Measurements from ENCODE around the gene NPPC. TPM values are rescaled to one million over a fixed set of nuclear protein-coding genes. Genes with fewer than 3 reads are reported as not detected.

NPPC gene
- total RNA-seq, 2 donors from 2014 or later: 3.2 TPM; not detected in 1

- DNase-seq: no peak
- Histone ChIP-seq H3K9ac (ENCODE audit: low read depth in 2 of 2, low read length in 2 of 2) (no peak overlapping the region), H3K36me3 (no peaks in the 10 kb centered on the region), H3K4me1 (peaks cover 9% of the 10 kb centered on the region), H3K27me3 (peaks cover 41% of the 10 kb centered on the region), H3K4me3 (peak overlapping the region; percentile 37), H3K27ac (no peak overlapping the region), H3K9me3 (no peaks in the 10 kb centered on the region)
- TF ChIP-seq CTCF (IDR thresholded peaks at IDR 0.05): no peak
- intact Hi-C loops (cut with DNase I): loop anchor here (5.0 kb wide), 1 partner anchor 215 kb away; no protein-coding TSS in a partner anchor
Measured at GRCh38 chr2:231926761-231927565, 767 bp upstream of the NPPC start.

- intact Hi-C loops (cut with DNase I): loop anchor here (5.0 kb wide), 1 partner anchor 217 kb away; no protein-coding TSS in a partner anchor
- Histone ChIP-seq H3K27ac (no peak overlapping the region), H3K27me3 (peaks cover 41% of the 10 kb centered on the region), H3K4me1 (peaks cover 9% of the 10 kb centered on the region), H3K4me3 (peak overlapping the region; percentile 37), H3K36me3 (no peaks in the 10 kb centered on the region), H3K9me3 (no peaks in the 10 kb centered on the region), H3K9ac (ENCODE audit: low read depth in 2 of 2, low read length in 2 of 2) (peak overlapping the region in 1 of 2 donors; percentile 36)
- TF ChIP-seq CTCF (IDR thresholded peaks at IDR 0.05): peak; percentile 92
- DNase-seq: peak; percentile 83
Measured at GRCh38 chr2:231925303-231926179, 655 bp downstream of the NPPC start.

- Histone ChIP-seq H3K27me3 (peaks cover 41% of the 10 kb centered on the region), H3K36me3 (no peaks in the 10 kb centered on the region), H3K9ac (ENCODE audit: low read depth in 2 of 2, low read length in 2 of 2) (peak overlapping the region in 1 of 2 donors; percentile 7), H3K4me3 (no peak overlapping the region), H3K27ac (no peak overlapping the region), H3K9me3 (no peaks in the 10 kb centered on the region), H3K4me1 (peaks cover 9% of the 10 kb centered on the region)
- TF ChIP-seq CTCF (IDR thresholded peaks at IDR 0.05): no peak
- intact Hi-C loops (cut with DNase I): loop anchor here (5.0 kb wide), 2 partner anchors 217 to 402 kb away; no protein-coding TSS in a partner anchor
- no peak for DNase-seq
Measured at GRCh38 chr2:231924889-231925275, 1.3 kb downstream of the NPPC start.

- no peak overlapping the region for H3K4me3 ChIP-seq
- H3K9me3 ChIP-seq: no peaks in the 10 kb centered on the region
- no peak overlapping the region for H3K27ac ChIP-seq
- intact Hi-C loops (cut with DNase I): loop anchor here (5.0 kb wide), 1 partner anchor 403 kb away; no protein-coding TSS in a partner anchor
- H3K4me1 ChIP-seq: peaks cover 9% of the 10 kb centered on the region
- TF ChIP-seq CTCF (IDR thresholded peaks at IDR 0.05): no peak
- no peaks in the 10 kb centered on the region for H3K36me3 ChIP-seq
- no peak for DNase-seq
- peaks cover 41% of the 10 kb centered on the region for H3K27me3 ChIP-seq
- H3K9ac ChIP-seq (ENCODE audit: low read depth in 2 of 2, low read length in 2 of 2): no peak overlapping the region
Measured at GRCh38 chr2:231923951-231924888, 2.0 kb downstream of the NPPC start.

Data from colonic mucosa (tissue), 4 donors.